Measurements from ENCODE around the gene GREB1.

The GREB1 gene

DNA sequence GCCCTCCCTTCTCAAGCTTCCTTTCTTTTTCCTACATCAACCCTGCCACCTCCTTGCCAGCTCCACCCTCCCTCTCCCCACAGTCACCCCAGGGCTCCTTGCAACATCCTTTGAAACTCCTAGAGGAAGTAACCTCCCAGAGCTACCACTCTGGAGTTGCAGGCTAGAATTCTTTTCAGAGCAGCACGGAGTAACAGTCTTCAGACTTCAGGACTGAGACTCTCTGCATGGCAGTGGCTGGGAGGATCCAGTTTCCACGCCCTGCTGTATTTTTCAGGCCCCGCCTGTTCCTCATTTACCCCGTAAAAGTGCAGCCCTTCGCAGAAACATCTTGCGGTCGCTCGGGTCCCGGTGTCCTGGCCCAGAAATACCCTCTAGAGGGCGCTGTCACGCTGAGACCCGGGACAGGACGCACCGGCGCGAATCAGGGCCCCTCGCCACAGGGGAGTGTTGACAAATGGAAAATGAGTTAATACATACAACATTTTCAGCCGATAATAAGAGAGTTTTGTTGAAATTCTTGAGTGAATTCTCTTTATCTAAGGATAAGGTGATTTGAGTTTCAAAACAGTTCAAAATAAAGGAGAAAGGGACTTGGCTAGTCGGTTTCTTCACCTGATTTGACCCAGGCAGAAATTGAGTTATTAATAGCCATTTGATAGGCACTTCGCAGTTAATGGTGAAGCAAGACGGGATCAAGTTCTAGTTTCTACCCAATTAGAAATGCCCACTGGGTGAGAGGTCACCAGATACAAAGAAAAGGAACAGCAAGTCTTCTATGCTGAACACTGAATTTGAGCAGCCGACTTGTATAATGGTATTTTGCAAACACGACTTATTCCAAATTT, 154.6 kb downstream of the GREB1 start:
- TF ChIP-seq CTBP1 (IDR thresholded peaks at IDR 0.05; ENCODE audit: borderline replicate concordance) (no peak), LEF1 (IDR thresholded peaks at IDR 0.05; ENCODE audit: borderline replicate concordance) (no peak), NFRKB (IDR thresholded peaks at IDR 0.05) (no peak), SUZ12 (IDR thresholded peaks at IDR 0.05) (no peak), SP1 (IDR thresholded peaks at IDR 0.05) (no peak), ZNF384 (IDR thresholded peaks at IDR 0.05) (no peak), ARNT (IDR thresholded peaks at IDR 0.05) (no peak)
- TF ChIP-seq, protein P1, sequence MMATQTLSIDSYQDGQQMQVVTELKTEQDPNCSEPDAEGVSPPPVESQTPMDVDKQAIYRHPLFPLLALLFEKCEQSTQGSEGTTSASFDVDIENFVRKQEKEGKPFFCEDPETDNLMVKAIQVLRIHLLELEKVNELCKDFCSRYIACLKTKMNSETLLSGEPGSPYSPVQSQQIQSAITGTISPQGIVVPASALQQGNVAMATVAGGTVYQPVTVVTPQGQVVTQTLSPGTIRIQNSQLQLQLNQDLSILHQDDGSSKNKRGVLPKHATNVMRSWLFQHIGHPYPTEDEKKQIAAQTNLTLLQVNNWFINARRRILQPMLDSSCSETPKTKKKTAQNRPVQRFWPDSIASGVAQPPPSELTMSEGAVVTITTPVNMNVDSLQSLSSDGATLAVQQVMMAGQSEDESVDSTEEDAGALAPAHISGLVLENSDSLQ (IDR thresholded peaks at IDR 0.05), result 0 out of 2 replicates have a peak, but pooled peaks have one; percentile 15
- peak; percentile 86 for DNase-seq (ENCODE audit: extremely low spot score)
- ChIA-PET CTCF (interaction anchor here (0.5 to 1.6 kb wide), 22 partner anchors 8 to 1015 kb away, joined by 3 to 26 read pairs (median 3); no protein-coding TSS in a partner anchor), POLR2A (no interaction called here)

DNA sequence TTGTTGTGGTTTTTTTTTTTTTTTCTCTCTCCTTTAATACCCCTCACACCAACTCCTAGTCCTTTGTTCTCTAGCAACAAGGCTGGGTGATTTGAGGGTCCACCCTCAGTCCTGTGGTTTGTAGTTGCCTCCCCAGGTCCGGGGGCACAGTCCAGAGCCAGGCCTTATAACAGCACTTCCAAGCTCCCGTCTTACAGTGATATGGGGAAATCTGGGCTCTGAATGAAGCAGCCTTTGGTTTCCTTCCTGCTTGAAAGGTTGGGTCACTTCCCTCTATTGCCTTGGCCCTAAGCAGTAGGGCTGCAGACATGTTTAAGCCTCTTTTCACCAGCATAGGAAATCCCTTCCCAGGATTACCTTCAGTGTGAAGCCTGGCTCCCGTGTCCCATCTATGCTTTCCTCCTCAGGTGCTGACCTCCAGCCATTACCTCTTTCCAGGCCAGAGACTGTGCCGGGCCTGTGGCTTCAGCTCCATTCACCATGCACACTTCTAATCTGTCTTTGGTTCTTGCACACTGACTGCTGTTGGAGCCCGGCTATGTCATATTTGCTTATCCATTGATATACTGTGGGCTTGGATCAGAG, 157.3 kb downstream of the GREB1 start:
- TF ChIP-seq FOXA1 (IDR thresholded peaks at IDR 0.05) (no peak), SUZ12 (IDR thresholded peaks at IDR 0.05) (no peak), ARNT (IDR thresholded peaks at IDR 0.05) (no peak), NFRKB (IDR thresholded peaks at IDR 0.05) (no peak), HDGF (IDR thresholded peaks at IDR 0.05; ENCODE audit: borderline replicate concordance) (no peak), ZNF384 (IDR thresholded peaks at IDR 0.05) (no peak), BHLHE40 (IDR thresholded peaks at IDR 0.05; ENCODE audit: borderline replicate concordance) (no peak), FOXM1 (IDR thresholded peaks at IDR 0.05; ENCODE audit: borderline replicate concordance) (no peak), LEF1 (IDR thresholded peaks at IDR 0.05; ENCODE audit: borderline replicate concordance) (no peak), TARDBP (IDR thresholded peaks at IDR 0.05) (no peak), L3MBTL2 (conservative IDR thresholded peaks at IDR 0.05) (no peak)
- CTCF ChIA-PET, result interaction anchor here (0.9 kb wide), 1 partner anchor 92 kb away, joined by 3 read pairs; no protein-coding TSS in a partner anchor
- POLR2A ChIA-PET, result no interaction called here
- no peak for DNase-seq (ENCODE audit: extremely low spot score)

Measured in HEK293T (cell line).